Peyer's patch (tissue), 4 donors: ENCODE results near the gene ARMC3. TPM values are rescaled to one million over a fixed set of nuclear protein-coding genes. Genes with fewer than 3 reads are reported as not detected.

Source experiments
- DNase-seq, 3 donors: peaks; one replicate each; pipeline ENCODE4 v3.0.0-alpha.2; 2017 to 2019
- H3K27ac ChIP-seq, 4 donors: fragments of 200-600 bp; sonication (generic); one replicate each; pipeline ENCODE4 v1.5.1; 2016 to 2019
- H3K27me3 ChIP-seq, 2 donors: fragments of 200-600 bp; sonication (generic); one replicate each; pipeline ENCODE4 v1.5.1; 2019
- H3K36me3 ChIP-seq, 3 donors: fragments of 200-600 bp; sonication (generic); one replicate each; pipeline ENCODE4 v1.5.1; 2016 to 2019
- H3K4me1 ChIP-seq, 4 donors: fragments of 200-600 bp; sonication (generic); one replicate each; pipeline ENCODE4 v1.5.1; 2016 to 2019
- H3K4me3 ChIP-seq, 4 donors: fragments of 200-600 bp; sonication (generic); 1 replicate in 3 of 4; 2 replicates in 1 of 4; pipeline ENCODE4 v1.5.1; 2016 to 2019; ENCODE audit warnings: mild to moderate bottlenecking in 1 of 4
- H3K9me3 ChIP-seq, 4 donors: fragments of 200-600 bp; sonication (generic); one replicate each; pipeline ENCODE4 v1.5.1; 2016 to 2019; ENCODE audit warnings: mild to moderate bottlenecking in 1 of 4
- CTCF ChIP-seq, 6 experiments: fragments of 450-650 bp in 4 of 6; fragments of 200-600 bp in 2 of 6; sonication (generic) in 1 of 6; IDR thresholded peaks; one replicate each; pipeline ENCODE4 v1.5.1; 2017 to 2019; ENCODE audit warnings: antibody characterized with exemption in 6 of 6, mild to moderate bottlenecking in 3 of 6, moderate library complexity in 1 of 6
- POLR2A ChIP-seq, 2 donors: fragments of 450-650 bp; IDR thresholded peaks; one replicate each; pipeline ENCODE4 v1.5.1; 2017; ENCODE audit warnings: antibody characterized with exemption in 2 of 2, mild to moderate bottlenecking in 2 of 2, moderate library complexity in 2 of 2
- total RNA-seq, 4 donors: library from RNA; depleted of rRNA; stranded (reverse); fragments of >200 nt; gene quantifications; one replicate each; pipeline ENCODE4 v1.1.0, GENCODE V29; 2016

Gene ARMC3
- total RNA-seq: not detected

- Histone ChIP-seq H3K27ac (no peak within 1 kb of the TSS), H3K9me3 (no peaks in the 10 kb centered on the region), H3K27me3 (no peaks in the 10 kb centered on the region), H3K4me1 (peaks cover 0 to 6% (median 0%) of the 10 kb centered on the region in 4 donors), H3K36me3 (no peaks in the 10 kb centered on the region), H3K4me3 (peak within 1 kb of the TSS; percentile 19 to 42 (median 38))
- DNase-seq: peak; percentile 18 to 64 (median 59)
- TF ChIP-seq CTCF (IDR thresholded peaks at IDR 0.05): no peak
- TF ChIP-seq POLR2A (IDR thresholded peaks at IDR 0.05): no peak
These were observed at the start of gene ARMC3 for GRCh38 chr10:22927661-22928403. TSS of gene ARMC3 (plus strand) at chr10:22928053. CDS start at chr10:22931997, 3,944 bp downstream.

- Histone ChIP-seq H3K4me1 (no peaks in the 10 kb centered on the region), H3K36me3 (no peaks in the 10 kb centered on the region), H3K27me3 (no peaks in the 10 kb centered on the region), H3K4me3 (no peak overlapping the region), H3K9me3 (no peaks in the 10 kb centered on the region), H3K27ac (no peak overlapping the region)
- TF ChIP-seq CTCF (IDR thresholded peaks at IDR 0.05) (no peak), POLR2A (IDR thresholded peaks at IDR 0.05) (no peak)
- DNase-seq: no peak
These were observed 36.1 kb upstream of the ARMC3 start for GRCh38 chr10:22891797-22892196.

GRCh38 chr10:22893781-22894180 lies 34.1 kb upstream of the ARMC3 start:
- H3K4me1 ChIP-seq: no peaks in the 10 kb centered on the region
- no peaks in the 10 kb centered on the region for H3K9me3 ChIP-seq
- no peak overlapping the region for H3K4me3 ChIP-seq
- H3K27ac ChIP-seq: no peak overlapping the region
- H3K27me3 ChIP-seq: no peaks in the 10 kb centered on the region
- H3K36me3 ChIP-seq: no peaks in the 10 kb centered on the region
- TF ChIP-seq POLR2A (IDR thresholded peaks at IDR 0.05) (no peak), CTCF (IDR thresholded peaks at IDR 0.05) (no peak)
- DNase-seq: no peak

- Histone ChIP-seq H3K27ac (no peak overlapping the region), H3K36me3 (no peaks in the 10 kb centered on the region), H3K4me1 (no peaks in the 10 kb centered on the region), H3K27me3 (no peaks in the 10 kb centered on the region), H3K9me3 (no peaks in the 10 kb centered on the region), H3K4me3 (no peak overlapping the region)
- TF ChIP-seq CTCF (IDR thresholded peaks at IDR 0.05) (no peak), POLR2A (IDR thresholded peaks at IDR 0.05) (no peak)
- DNase-seq: no peak
These were observed 33.1 kb upstream of the ARMC3 start for GRCh38 chr10:22894714-22895113.

- H3K9me3 ChIP-seq: no peaks in the 10 kb centered on the region
- no peaks in the 10 kb centered on the region for H3K36me3 ChIP-seq
- no peak for DNase-seq
- no peaks in the 10 kb centered on the region for H3K4me1 ChIP-seq
- no peak for TF ChIP-seq POLR2A (IDR thresholded peaks at IDR 0.05)
- no peak for TF ChIP-seq CTCF (IDR thresholded peaks at IDR 0.05)
- H3K4me3 ChIP-seq: no peak overlapping the region
- no peaks in the 10 kb centered on the region for H3K27me3 ChIP-seq
- H3K27ac ChIP-seq: no peak overlapping the region
These were observed 32.6 kb upstream of the ARMC3 start for GRCh38 chr10:22895252-22895651.
